GM19238 (cell line): ENCODE measurements around the gene KLHDC8B.

ENCODE experiments used
- DNase-seq: peaks from one replicate; pipeline ENCODE4 v3.0.0; 2011; ENCODE audit warnings: low spot score; ENCODE audit not compliant: insufficient read length

Gene KLHDC8B

DNA sequence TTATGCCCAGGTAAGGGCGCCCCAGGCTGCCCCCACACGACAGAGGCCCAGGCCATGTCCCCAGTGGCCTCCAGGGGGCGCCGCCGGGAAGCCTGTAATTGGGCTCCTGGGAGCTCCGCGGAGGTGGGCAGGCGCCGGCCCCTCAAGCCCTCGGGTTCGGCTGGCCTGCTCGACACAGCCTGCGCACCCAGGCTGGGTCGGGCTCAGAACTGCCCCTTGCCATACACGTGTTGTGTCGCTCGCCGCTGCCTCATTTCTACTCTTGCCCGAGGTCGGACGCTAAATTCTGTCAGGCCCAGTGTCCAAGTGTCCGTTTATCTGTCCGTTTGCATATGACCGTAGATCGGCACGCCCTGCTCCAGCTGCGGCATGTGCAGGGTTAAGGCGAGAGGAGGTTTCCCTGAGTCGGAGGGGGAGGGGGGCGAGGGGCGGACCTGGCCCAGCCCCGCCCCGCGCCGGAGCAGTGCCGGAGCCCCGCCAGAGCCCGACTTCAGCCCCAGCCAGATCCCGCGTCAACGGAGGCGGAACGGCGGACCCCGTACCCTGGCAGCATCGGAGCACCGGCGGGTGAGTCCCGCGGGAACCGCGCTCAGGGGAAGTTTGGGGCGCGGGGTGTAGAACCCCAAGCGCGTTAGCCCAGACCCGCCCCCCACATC, at the start of gene KLHDC8B:
TSS of gene KLHDC8B (plus strand) at position 480 of the 656 bp plus-strand sequence. CDS start 1,172 bp downstream, outside the sequence.
- peak; percentile 78 for DNase-seq

DNA sequence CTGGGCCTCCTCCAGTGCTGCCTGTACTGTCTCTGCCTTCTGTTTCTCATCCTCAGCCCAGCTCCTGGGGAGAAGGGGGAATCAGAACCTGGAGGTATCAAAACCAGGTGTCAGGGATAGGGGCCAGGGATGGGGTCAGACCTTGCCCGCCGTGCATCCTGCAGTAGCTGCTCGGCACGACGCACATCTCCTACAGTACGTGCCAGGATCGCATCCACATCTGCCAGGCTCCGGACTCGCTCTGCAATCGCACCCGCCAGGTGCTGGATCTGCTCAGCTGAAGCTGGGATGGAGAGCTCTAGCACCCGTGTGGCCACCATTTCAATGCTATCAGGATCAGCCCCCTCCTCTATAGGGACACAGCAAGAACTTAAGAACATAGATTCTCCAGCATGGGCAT, 49.4 kb upstream of the KLHDC8B start:
- no peak for DNase-seq

DNA sequence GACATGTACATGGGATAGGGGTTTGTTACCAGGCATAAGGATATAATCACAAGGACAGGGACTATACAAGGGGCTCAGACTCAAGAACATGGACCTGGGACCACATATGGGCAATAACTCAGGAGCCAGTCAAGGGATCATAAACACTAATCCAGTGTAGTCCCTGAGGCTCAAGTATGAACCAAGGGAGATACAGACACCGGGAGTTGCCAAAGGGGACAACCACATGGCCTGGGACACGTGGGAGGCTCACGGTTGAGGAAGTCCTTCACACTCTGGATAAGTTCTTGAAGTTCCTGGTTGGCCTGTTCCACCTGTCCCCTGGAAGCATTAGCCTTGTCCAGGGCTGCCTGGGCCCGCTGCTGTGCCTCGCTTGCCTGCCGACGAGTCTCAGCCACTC, 48.9 kb upstream of the KLHDC8B start:
- DNase-seq: no peak

DNA sequence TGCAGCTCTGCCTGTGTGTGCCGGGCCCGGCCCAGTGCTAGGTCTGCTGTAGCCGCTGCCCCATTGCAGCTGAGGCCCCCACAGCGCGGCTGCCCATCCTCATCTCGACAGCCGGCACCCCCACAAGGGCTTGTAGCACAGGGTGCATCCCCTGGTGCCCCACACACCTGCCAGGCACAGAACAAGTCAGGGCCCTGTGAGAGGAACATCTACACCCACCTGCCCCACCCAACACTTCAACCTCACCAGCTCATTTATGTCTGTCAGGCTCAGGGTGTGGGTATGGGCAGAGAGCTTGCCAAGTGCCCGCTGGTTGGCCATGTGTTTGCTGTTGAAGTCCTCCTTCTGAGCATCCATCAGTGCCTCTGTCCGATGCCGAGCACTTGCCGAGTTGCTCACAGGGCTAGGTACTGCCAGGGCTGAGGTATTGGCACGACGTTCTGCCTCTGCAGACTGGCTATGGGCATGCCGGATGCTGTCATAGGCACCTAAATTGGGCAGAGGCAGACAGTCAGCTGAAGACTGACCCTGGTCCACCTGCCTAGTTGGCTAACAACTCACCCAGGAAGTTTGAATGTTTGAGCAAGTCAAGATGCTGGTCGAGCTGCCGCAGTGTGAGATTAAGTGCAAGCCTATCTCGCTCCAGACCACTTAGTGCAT, 48.4 kb upstream of the KLHDC8B start:
- DNase-seq: no peak

DNA sequence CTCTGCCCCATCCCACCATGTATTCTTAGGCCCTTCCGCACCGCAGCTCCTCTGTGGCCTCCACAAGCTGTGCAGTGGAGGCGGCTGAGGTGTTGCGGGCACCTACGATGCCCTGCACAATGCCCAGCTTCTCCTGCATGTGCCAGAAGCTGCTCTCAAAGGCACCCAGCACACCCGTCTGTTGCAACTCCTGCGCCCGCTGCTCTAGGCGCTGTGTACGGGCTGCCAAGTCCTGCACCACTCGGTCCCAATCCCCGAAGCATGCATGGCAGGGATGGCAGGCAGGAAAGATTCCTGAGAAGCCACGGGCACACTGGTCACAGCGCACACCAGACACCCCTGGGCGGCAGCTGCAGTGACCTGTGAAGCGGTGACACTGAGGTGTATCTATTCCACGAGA, 47.7 kb upstream of the KLHDC8B start:
- DNase-seq: no peak

DNA sequence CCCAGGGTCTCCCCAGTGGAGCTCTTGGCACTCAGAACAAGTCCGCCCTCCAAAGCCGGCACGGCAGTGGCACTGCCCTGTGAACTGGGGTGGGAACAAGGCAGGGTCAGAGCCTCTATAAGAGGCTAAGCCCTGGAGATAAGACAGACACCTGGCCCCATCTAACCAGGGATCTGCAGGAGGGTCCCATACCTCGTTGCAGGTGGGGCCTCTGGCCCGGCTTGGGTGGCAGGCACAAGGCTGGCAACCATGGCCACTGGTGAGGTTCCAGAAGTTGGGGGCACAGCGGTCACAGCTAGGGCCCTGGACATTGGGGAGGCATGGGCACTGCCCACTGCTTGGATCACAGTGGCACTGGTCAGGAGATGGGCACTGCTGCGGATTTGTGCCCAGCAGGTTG, 47.2 kb upstream of the KLHDC8B start:
- DNase-seq: no peak

DNA sequence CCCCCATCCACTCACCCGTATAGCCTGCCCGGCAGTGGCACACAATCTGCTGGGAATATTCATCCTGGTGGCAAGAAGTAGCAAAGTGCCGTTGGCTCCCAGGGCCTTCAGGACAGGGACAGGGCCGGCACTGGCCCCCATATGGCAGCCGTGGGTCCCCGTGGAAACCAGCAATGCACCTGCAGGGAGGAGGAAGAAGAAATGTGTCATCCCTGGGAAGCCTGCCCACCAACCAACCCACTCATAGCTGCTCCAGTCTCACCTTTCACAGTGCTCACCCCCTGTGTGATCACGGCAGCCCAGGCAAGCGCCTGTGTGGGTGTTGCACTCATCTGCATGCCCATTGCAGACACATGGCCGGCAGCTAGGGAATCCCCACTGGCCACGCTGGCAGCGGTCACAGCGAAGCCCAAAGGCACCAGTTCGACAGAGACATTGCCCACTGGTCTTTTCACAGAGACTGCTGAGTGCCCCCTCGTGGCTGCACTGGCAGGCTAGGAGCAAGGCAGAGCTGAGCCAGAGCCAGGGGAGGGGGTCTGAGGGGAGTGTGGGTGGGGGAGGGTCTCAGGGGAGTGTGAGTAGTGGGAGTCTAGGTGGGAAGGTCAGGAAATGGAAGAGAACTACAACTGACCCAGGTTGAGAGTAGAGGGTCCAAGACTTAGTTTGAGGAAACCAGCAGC, 46.3 kb upstream of the KLHDC8B start:
- no peak for DNase-seq

DNA sequence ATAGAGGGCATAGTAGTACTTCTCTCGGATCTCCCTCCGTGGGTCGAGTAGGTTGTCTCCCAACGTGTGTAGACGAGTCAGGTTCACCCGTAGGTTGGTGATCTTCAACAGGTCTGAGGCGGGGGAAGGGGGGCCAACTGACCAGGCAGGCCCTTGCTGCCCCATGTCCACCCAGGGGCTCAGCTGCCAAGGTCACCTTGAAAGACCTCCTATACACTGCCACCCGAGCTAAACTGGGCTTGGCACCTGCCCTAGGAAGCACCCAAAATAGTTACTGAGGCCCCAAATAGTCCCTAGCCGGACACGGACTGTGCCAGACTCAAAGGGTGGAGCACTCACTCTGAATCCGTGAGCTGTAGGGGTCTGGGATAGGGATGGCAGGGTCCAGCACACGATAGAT, 40.4 kb upstream of the KLHDC8B start:
- DNase-seq: no peak

DNA sequence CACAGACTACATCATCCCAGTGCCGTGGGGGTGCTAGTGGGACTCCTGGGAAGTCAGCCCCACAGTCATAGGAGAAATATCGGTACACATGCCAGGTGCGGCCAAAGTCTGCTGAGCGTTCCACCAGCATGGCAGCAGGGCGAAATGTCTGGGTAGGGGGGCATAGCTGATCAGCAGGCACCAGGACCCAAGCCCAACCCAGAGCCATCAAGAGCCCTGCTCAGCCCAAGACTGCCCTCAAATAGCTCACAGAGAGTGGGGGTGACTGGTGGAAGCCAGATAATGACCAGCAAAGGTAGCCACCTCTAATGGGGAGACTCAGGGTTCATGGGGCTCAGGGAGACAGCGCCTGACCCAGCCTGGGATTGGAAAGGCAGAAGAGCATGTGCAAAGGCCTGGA, 39.8 kb upstream of the KLHDC8B start:
- DNase-seq: no peak

DNA sequence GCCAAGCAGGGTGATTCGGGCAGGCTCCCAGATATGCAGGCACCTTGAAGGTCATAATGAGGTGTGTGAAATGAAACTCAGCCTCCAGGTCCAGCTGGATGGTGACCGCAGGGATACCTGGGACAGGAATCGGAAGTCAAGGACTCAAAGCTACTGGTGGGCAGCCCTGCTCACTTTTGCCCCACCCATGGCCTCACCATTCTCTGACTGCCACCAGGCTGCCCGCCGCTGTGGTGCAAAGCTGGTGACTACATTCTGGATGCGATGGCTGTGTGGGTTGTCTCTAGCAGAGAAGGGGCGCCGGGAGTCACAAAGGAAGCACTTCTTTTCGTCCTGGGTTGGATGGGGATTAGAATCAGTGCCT, 39.3 kb upstream of the KLHDC8B start:
- DNase-seq: no peak

DNA sequence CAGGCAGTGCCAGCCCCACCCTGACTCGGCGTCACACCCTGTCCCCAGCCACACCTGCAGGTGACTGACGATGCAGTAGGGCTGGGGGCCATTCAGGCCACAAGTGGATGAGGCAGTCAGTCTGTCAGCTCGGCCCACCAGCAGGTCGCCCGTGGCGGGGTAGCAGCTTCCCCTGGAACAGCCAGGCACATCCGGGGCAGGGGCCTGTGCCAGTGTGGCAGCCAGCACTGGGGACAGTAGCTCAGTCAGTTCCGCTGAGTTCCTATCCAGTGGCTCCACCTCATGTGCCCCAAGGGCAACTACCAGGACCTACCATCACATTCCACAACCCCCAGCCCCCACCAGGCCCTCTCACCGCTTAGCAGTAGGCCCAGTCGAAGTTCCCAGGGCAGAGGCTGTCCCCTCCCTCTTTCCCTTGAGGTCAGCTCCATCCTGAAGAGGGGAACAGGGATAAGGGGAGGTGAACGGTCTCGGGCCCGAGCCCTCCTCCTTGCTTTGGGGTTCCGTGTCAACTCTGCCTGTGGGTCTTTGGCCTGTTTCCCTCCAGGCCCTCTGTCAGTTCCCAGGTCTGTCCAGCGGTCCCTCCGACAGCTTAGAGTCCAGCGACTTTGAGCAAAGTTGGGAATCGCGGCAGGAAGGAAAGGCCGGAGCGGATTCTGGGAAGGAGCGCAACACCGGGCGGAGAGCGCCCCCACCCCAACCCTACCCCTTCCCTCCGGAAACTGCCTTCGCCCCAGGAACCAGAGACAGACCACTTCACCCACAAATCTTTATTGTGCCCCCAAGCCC, 38.8 kb upstream of the KLHDC8B start, which contains the start of gene LAMB2:
TSS of gene LAMB2 (minus strand) at position 614 of the 789 bp plus-strand sequence. CDS start at position 431, 183 bp downstream.
- no peak for DNase-seq

DNA sequence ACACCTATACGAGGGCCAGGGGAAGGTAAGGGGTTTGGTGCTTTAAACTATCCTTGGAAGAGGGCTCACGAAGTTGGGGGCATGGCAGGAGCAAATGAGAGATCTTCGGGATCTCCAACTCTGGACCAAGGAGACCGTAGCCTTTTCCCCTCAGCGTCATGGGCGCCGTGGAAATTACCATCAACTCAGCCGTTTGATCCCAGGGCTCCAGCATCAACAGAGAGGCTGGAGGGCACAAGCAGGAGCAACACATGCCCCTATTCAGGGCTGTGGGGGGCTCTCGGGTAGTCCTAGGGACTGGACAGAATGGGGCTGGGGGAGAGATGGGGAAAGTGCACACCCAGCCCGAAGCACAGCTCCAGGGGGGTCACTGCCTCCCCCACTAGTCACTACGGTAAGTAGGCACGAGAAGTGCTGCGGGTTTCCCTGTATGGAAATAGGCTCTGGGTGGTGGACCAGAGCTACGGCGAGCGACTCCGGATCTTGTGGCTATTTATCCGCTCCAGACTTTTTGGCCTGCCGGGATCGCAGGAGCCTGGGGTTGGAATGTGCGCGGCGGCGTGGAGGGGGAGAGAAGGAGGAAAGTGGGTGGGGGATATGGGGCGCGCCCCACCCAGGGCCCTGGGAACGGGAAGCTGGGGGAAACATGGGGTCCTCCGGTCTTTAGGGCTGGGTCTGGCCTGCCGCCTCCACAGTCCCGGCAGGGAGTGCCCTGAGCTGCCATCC, 38.0 kb upstream of the KLHDC8B start:
- DNase-seq: no peak

DNA sequence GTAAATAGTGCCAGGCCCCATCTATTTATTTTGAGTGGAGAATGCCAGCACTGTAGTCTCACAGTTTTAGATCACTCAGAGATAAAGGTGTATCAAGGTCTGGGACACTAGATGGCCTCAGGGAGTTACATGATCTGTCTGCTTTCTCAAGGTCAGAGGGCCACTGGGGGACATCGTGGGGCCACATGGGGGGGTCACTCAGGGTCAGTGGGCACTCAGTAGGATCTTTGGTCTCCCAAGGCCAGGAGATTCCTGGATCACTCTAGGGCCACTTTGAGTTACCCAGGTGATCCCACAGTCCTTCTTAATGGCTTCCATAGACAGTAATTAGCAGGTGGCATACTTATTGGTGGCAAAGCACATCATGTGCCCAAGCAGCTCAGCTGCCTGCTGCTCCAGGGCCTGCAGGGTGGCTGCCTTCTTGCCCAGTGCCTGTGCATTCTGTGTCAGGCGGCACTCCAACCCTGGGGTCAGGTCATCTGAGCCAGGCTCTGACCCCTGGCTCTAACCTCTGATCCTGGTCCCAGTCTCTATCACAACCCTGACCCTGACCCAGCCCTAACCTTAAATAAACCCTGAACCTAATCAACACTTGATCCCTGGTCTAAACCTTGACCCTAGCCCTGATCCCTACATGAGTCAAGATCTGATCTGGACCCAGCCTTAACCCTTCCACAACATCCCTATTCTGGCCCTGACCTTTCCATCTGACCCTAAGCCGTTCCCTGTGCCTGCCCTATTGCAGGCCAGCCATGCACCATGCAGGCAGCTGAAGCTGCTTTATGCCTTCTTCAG, 36.7 kb upstream of the KLHDC8B start:
- DNase-seq: no peak

DNA sequence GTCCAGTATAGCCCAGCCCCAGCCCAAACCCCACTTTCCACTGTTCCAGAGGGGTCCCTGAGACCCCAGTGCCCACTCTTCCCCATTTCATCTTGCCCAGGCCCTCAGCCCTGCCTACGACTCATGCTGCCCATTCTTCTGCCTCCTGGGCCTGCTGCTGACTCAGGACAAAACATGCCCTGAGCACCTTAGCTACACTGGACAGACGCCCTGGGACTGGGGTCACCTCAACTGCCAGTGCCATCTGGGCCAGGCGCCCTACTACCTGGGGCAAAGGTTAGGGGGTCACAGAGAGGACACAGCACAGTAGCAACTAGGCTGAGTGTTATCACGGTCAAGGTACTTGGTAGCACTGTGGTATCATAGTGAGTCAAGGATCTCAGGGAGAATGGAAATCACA, 35.9 kb upstream of the KLHDC8B start:
- DNase-seq: no peak

DNA sequence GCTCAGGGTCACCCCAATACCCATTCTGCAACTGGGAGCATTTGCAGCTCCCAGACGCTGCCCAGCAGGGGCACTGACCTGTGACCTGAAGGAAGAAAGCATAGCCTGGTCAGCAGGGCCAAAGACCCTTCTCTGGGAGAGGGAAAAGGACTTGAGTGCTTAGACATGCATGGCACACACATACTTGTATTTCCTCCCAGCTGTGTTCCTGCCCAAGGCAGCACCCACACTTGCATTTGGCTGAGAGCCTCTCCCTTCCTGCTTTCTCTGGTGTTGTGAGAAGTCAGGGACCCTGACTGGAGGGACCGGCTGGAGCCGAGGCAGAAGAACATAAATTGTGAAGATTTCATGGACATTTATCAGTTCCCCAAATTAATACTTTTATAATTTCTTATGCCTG, 31.3 kb upstream of the KLHDC8B start:
- DNase-seq: no peak

DNA sequence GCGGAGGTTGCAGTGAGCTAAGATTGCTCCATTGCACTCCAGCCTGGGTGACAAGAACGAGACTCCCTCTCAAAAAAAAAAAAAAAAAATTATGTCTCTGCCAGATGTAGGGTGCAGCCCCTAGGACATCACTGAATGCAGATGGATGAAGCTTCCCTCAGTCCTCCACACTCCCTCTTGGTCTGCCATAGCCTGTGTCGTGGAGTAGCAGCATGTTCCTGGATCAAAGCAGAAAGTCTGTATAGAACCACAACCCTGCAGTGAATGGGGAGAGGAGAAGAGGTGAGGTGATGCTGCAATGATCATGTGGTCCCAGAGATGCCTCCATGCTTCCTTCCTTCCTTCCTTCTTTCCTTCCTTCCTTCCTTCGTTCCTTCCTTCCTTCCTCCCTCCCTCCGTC, 23.2 kb upstream of the KLHDC8B start:
- no peak for DNase-seq

DNA sequence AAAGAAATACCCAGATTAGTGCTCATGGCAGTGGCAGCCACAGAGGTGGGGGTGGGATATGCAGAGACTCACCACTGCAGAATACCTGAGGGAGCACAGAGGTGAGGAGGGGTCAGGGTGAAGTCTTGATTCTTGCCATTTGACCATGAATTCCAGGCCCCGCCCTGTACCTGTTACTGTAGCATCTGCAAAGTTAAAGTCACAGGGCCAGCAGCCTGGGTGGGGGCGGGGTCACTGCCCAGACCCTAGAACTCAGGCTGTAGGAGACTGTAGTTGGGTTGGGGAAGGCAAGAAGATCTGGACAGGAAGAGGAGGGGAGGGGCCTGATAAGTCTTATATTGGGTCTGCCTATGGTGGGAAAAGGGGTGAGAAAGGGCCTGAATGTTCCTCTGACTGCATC, 19.8 kb upstream of the KLHDC8B start:
- no peak for DNase-seq

DNA sequence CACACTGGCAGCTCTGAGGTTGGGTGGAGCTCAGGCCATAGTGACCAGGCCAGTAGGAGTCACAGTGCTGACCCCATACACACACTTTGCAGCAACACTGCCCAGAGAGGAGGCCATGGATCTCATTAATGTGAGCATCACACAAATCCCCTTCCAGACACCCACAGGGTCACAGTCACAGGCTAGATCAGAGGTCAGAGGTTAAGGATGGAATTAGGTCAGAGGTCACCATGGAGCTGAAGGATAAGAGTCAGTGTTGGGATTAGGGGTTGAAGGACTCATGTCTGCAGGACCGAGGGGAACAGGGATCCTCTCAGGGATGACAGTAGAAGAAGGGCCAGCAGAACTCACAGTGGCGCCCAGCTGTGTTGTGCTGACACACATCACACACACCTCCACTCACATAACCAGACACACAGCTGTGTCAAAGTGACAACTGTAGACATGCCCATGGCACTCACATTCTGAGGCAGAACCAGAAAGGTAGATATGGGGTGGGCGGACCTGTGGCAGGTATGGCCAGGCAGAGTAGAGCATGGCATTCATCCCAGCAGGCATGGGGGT, 18.0 kb upstream of the KLHDC8B start:
- DNase-seq: no peak

DNA sequence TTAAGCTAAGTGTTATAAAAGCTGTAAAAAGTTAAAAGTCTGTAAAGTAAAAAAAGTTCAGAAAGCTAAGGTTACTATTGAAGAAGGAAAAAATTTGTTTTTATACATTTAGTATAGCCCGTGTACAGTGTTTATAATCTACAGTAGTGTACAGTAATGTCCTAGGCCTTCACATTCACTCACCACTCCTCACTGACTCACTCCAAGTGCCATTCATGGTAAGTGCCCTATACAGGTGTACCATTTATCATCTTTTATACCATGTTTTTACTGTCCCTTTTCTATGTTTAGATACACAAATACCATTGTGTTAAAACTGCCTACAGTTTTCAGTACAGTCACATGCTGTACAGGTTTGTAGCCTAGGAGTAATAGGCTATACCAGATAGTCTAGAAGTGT, 14.1 kb upstream of the KLHDC8B start:
- DNase-seq: no peak

DNA sequence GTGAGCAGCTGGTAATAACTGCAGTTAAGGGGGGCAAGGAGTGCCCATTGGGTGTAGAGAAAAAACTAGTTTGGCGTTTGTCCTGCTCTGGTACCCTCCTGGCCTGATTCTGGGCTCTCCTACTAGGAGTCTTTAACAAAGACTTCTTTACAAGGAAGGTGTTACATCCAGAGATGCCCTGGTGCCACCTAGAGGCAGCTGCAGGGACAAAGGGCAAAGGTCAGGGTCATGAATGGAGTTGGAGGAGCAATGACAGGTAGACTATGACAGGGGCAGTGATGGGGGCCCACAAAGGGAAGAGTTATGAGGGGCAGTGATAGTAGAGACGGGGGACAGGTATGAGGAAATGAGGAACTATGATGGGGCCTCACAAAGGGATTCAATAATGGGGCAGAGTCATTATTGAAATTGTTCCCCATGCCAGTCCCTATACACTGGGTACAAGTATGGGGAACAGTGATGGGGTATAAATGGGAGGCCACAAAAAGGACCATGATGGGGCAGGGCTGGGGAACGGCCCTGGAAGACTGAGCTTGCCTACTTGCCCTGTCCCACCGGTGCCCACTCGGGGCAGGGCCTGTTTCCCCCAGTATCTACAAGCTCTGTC, 13.2 kb upstream of the KLHDC8B start:
- no peak for DNase-seq
